Breast epithelium (tissue), 3 donors: ENCODE measurements around the gene PPP6R3.

Experiments used
- CTCF ChIP-seq, 3 donors: fragments of 450-650 bp; IDR thresholded peaks; one replicate each; pipeline ENCODE4 v1.5.1; 2016 to 2017; ENCODE audit warnings: antibody characterized with exemption in 3 of 3, mild to moderate bottlenecking in 3 of 3, moderate library complexity in 3 of 3
- POLR2AphosphoS5 ChIP-seq, 3 donors: sonication (generic); formaldehyde crosslinking; IDR thresholded peaks; one replicate each; pipeline ENCODE4 v1.6.1; 2017; ENCODE audit warnings: antibody characterized with exemption in 3 of 3

GRCh38 chr11:68488623-68489022 lies 28.1 kb downstream of the PPP6R3 start:
- TF ChIP-seq CTCF (IDR thresholded peaks at IDR 0.05), result no peak
- TF ChIP-seq POLR2AphosphoS5 (IDR thresholded peaks at IDR 0.05), result no peak
